Vagina (tissue), 2 donors: ENCODE data around the gene MCM3AP.

Experiments
- POLR2AphosphoS5 ChIP-seq, 2 donors: sonication (generic); formaldehyde crosslinking; IDR thresholded peaks; one replicate each; pipeline ENCODE4 v1.9.0; 2017; ENCODE audit warnings: antibody characterized with exemption in 2 of 2, mild to moderate bottlenecking in 2 of 2, low read depth in 1 of 2; ENCODE audit not compliant: insufficient read depth in 1 of 2
- TF ChIP-seq, protein P1 (sequence below), 3 experiments: fragments of 450-650 bp in 2 of 3; fragments of 200-600 bp in 1 of 3; sonication (generic) in 1 of 3; IDR thresholded peaks; one replicate each; pipeline ENCODE4 v1.5.1; 2017 to 2019; ENCODE audit warnings: antibody characterized with exemption in 3 of 3, mild to moderate bottlenecking in 2 of 3, moderate library complexity in 2 of 3

- TF ChIP-seq, protein P1, sequence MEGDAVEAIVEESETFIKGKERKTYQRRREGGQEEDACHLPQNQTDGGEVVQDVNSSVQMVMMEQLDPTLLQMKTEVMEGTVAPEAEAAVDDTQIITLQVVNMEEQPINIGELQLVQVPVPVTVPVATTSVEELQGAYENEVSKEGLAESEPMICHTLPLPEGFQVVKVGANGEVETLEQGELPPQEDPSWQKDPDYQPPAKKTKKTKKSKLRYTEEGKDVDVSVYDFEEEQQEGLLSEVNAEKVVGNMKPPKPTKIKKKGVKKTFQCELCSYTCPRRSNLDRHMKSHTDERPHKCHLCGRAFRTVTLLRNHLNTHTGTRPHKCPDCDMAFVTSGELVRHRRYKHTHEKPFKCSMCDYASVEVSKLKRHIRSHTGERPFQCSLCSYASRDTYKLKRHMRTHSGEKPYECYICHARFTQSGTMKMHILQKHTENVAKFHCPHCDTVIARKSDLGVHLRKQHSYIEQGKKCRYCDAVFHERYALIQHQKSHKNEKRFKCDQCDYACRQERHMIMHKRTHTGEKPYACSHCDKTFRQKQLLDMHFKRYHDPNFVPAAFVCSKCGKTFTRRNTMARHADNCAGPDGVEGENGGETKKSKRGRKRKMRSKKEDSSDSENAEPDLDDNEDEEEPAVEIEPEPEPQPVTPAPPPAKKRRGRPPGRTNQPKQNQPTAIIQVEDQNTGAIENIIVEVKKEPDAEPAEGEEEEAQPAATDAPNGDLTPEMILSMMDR (IDR thresholded peaks at IDR 0.05), result no peak
- no peak for TF ChIP-seq POLR2AphosphoS5 (IDR thresholded peaks at IDR 0.05; ENCODE audit: insufficient read depth in 1 of 2, low read depth in 1 of 2)
These were observed 4.3 kb upstream of the MCM3AP start for GRCh38 chr21:46289655-46290179.
